CD4-positive, alpha-beta T cell (primary cell): ENCODE data around the gene RAP1A. TPM values are rescaled to one million over a fixed set of nuclear protein-coding genes. Genes with fewer than 3 reads are reported as not detected.

Experiments used
- ATAC-seq: fragments of 200-7000 bp; cut with Tn5 transposase; one replicate; pipeline ENCODE4 v1.10.0; 2022; ENCODE audit warnings: mild to moderate bottlenecking; ENCODE audit not compliant: poor library complexity
- CTCF ChIA-PET: fragments of 350-600 bp; sonication (Branson Sonifier 250); formaldehyde crosslinking; loops from one replicate; lab custom pipeline; 2021; ENCODE audit warnings: antibody characterized with exemption, inconsistent platforms; lab: Charles Lee
- POLR2A ChIA-PET: fragments of 350-600 bp; sonication (Branson Sonifier 250); formaldehyde crosslinking; loops from one replicate; lab custom pipeline; 2021; ENCODE audit warnings: antibody characterized with exemption, inconsistent platforms; lab: Charles Lee
- DNase-seq, 14 experiments: peaks; one replicate each; pipeline ENCODE4 v3.0.0-alpha.2; 2013 to 2020; ENCODE audit warnings: mixed read lengths in 2 of 14
- H3K27ac ChIP-seq, 2 donors: one replicate each; pipeline versions ENCODE4 v1.5.1 to v1.7.0; 2013; ENCODE audit warnings: low read length in 2 of 2, low read depth in 1 of 2, mild to moderate bottlenecking in 1 of 2
- H3K27me3 ChIP-seq, 2 experiments: 1 replicate in 1 of 2; 2 replicates in 1 of 2; pipeline versions ENCODE4 v1.6.1 to v1.7.0; 2013; ENCODE audit warnings: low read length in 2 of 2, control low read depth in 1 of 2, mild to moderate bottlenecking in 1 of 2, moderate library complexity in 1 of 2; ENCODE audit not compliant: insufficient read depth in 2 of 2, control insufficient read depth in 1 of 2
- H3K36me3 ChIP-seq: one replicate; pipeline ENCODE4 v1.6.1; 2013; ENCODE audit warnings: low read length, control low read depth; ENCODE audit not compliant: insufficient read depth
- H3K4me1 ChIP-seq: one replicate; pipeline ENCODE4 v1.6.1; 2013; ENCODE audit warnings: low read length, control low read depth; ENCODE audit not compliant: insufficient read depth
- H3K4me3 ChIP-seq: one replicate; pipeline ENCODE4 v1.5.1; 2013; ENCODE audit warnings: mild to moderate bottlenecking, low read length, moderate library complexity
- H3K9me3 ChIP-seq, 2 experiments: 1 replicate in 1 of 2; 2 replicates in 1 of 2; pipeline versions ENCODE4 v1.6.1 to v1.7.0; 2013; ENCODE audit warnings: low read length in 2 of 2, mild to moderate bottlenecking in 2 of 2, control low read depth in 1 of 2, moderate library complexity in 1 of 2; ENCODE audit not compliant: control insufficient read depth in 1 of 2, insufficient read depth in 1 of 2
- H3K27ac Mint-ChIP-seq: one replicate; pipeline ENCODE4 v1.8.0; 2020; ENCODE audit warnings: mixed read lengths
- H3K27me3 Mint-ChIP-seq: one replicate; pipeline ENCODE4 v1.8.0; 2021; ENCODE audit warnings: mixed read lengths
- H3K36me3 Mint-ChIP-seq: one replicate; pipeline ENCODE4 v1.8.0; 2021; ENCODE audit warnings: low read depth, mixed read lengths
- H3K4me1 Mint-ChIP-seq: one replicate; pipeline ENCODE4 v1.8.0; 2021; ENCODE audit warnings: low read depth, mixed read lengths
- H3K4me3 Mint-ChIP-seq: one replicate; pipeline ENCODE4 v1.8.0; 2020; ENCODE audit warnings: mild to moderate bottlenecking, mixed read lengths
- H3K9me3 Mint-ChIP-seq: one replicate; pipeline ENCODE4 v1.8.0; 2020; ENCODE audit warnings: mixed read lengths
- CTCF ChIP-seq: fragments of 200-600 bp; IDR thresholded peaks from one replicate; pipeline ENCODE4 v1.8.0; 2022; ENCODE audit warnings: antibody characterized with exemption, mild to moderate bottlenecking
- intact Hi-C, 2 experiments: fragments of 100-400 bp; cut with DNase I in 1 of 2; cut with micrococcal nuclease in 1 of 2; formaldehyde crosslinking; loops; one replicate each; pipeline versions ENCODE4 v1.15.1 to v1.9.0; 2023 to 2025; cut with DNase I, micrococcal nuclease
- total RNA-seq, 174 experiments: library from RNA in 2 of 174; stranded (reverse) in 2 of 174; gene quantifications; one replicate each; pipeline ENCODE4 v1.2.3 and lab custom pipeline; 2021 to 2026

RAP1A gene
- total RNA-seq, 2 experiments from 2014 or later, result 63.8 to 67.1 TPM

- intact Hi-C loops, result loop anchor here in 1 of 2 experiments (2.0 kb wide), 1 partner anchor 15 kb away; no protein-coding TSS in a partner anchor
- ATAC-seq (no peak), DNase-seq (no peak)
- H3K4me1 Mint-ChIP-seq, result peaks cover 21% of the 10 kb centered on the region
- H3K9me3 ChIP-seq, result no peaks in the 10 kb centered on the region
- H3K4me3 Mint-ChIP-seq, result peak overlapping the region; percentile 77
- H3K36me3 ChIP-seq, result no peaks in the 10 kb centered on the region
- H3K27ac Mint-ChIP-seq, result no peak overlapping the region
- no peak overlapping the region for H3K27ac ChIP-seq
- no peaks in the 10 kb centered on the region for H3K9me3 Mint-ChIP-seq
- H3K36me3 Mint-ChIP-seq, result no peaks in the 10 kb centered on the region
- peaks cover 37% of the 10 kb centered on the region for H3K4me1 ChIP-seq
- peak overlapping the region; percentile 53 for H3K4me3 ChIP-seq
- ChIA-PET CTCF (interaction anchor here (1.7 to 3.8 kb wide), 3 partner anchors 17 to 30 kb away, joined by 5 to 20 read pairs (median 11); no protein-coding TSS in a partner anchor), POLR2A (interaction anchor here (1.2 to 3.1 kb wide), 3 partner anchors 17 to 230 kb away, joined by 4 to 21 read pairs (median 6); partner anchors contain the start of gene DDX20)
- peaks cover 34 to 36% of the 10 kb centered on the region in 2 experiments for H3K27me3 ChIP-seq
- TF ChIP-seq CTCF, result no peak
- peaks cover 32% of the 10 kb centered on the region for H3K27me3 Mint-ChIP-seq
Observed at GRCh38 chr1:111738133-111738435, 118.5 kb downstream of the RAP1A start.

- Histone ChIP-seq H3K4me1 (peaks cover 33% of the 10 kb centered on the region), H3K27ac (no peak overlapping the region), H3K27me3 (peaks cover 34 to 36% of the 10 kb centered on the region in 2 experiments), H3K4me3 (peak overlapping the region; percentile 53), H3K36me3 (no peaks in the 10 kb centered on the region), H3K9me3 (no peaks in the 10 kb centered on the region)
- intact Hi-C loops, result loop anchor here in 1 of 2 experiments (2.0 kb wide), 1 partner anchor 16 kb away; no protein-coding TSS in a partner anchor
- Mint-ChIP-seq H3K27me3 (peaks cover 32% of the 10 kb centered on the region), H3K9me3 (no peaks in the 10 kb centered on the region), H3K4me1 (peaks cover 21% of the 10 kb centered on the region), H3K27ac (no peak overlapping the region), H3K4me3 (peak overlapping the region; percentile 91), H3K36me3 (no peaks in the 10 kb centered on the region)
- TF ChIP-seq CTCF, result no peak
- DNase-seq, result peak in 12 of 14 experiments; percentile 10 to 80 (median 34)
- CTCF ChIA-PET, result interaction anchor here (1.2 to 3.8 kb wide), 4 partner anchors 16 to 231 kb away, joined by 3 to 20 read pairs (median 8); no protein-coding TSS in a partner anchor
- ATAC-seq, result peak; percentile 46
- POLR2A ChIA-PET, result interaction anchor here (1.2 to 3.1 kb wide), 5 partner anchors 9 to 230 kb away, joined by 4 to 21 read pairs (median 6); partner anchors contain the start of gene DDX20
Observed at GRCh38 chr1:111738436-111739193, 119.0 kb downstream of the RAP1A start.

- POLR2A ChIA-PET, result interaction anchor here (0.7 to 3.1 kb wide), 6 partner anchors 8 to 298 kb away, joined by 3 to 21 read pairs (median 5); partner anchors contain the start of gene DDX20
- Mint-ChIP-seq H3K4me1 (peaks cover 21% of the 10 kb centered on the region), H3K27me3 (peaks cover 32% of the 10 kb centered on the region), H3K4me3 (peak within 1 kb of the TSS; percentile 91), H3K36me3 (no peaks in the 10 kb centered on the region), H3K27ac (no peak within 1 kb of the TSS), H3K9me3 (no peaks in the 10 kb centered on the region)
- DNase-seq, result peak in 13 of 14 experiments; percentile 12 to 79 (median 53)
- ATAC-seq, result peak; percentile 60
- Histone ChIP-seq H3K36me3 (no peaks in the 10 kb centered on the region), H3K9me3 (no peaks in the 10 kb centered on the region), H3K27ac (no peak within 1 kb of the TSS), H3K27me3 (peaks cover 34 to 36% of the 10 kb centered on the region in 2 experiments), H3K4me1 (peaks cover 30% of the 10 kb centered on the region), H3K4me3 (peak within 1 kb of the TSS; percentile 53)
- no peak for TF ChIP-seq CTCF
- CTCF ChIA-PET, result interaction anchor here (1.2 to 3.8 kb wide), 4 partner anchors 16 to 231 kb away, joined by 3 to 20 read pairs (median 8); no protein-coding TSS in a partner anchor
- intact Hi-C loops, result loop anchor here in 1 of 2 experiments (2.0 kb wide), 1 partner anchor 17 kb away; no protein-coding TSS in a partner anchor
Observed at GRCh38 chr1:111739194-111739924, 119.8 kb downstream of the RAP1A start, which contains the start of gene INKA2. Gene INKA2 (minus strand): TSS chr1:111739395. CDS start chr1:111739242, 153 bp downstream.
